Panc1 (cell line): ENCODE results near the gene SORCS1. TPM values are rescaled to one million over a fixed set of nuclear protein-coding genes. Genes with fewer than 3 reads are reported as not detected.

Source experiments
- ATAC-seq: fragments of 200-7000 bp; cut with Tn5 transposase; 2 replicates; pipeline ENCODE4 v1.9.1; 2020; ENCODE audit warnings: mild to moderate bottlenecking, moderate library complexity
- Bru-seq: library from RNA; stranded (reverse); fragments of 400-500 nt; gene quantifications from one replicate; lab custom pipeline; 2021; lab: Mats Ljungman, UMichigan
- BruChase-seq, 2 experiments: library from RNA; stranded (reverse); fragments of 400-500 nt; gene quantifications; one replicate each; lab custom pipeline; 2021; lab: Mats Ljungman, UMichigan
- BruUV-seq: library from RNA; stranded (reverse); fragments of 400-500 nt; replicated peaks from 2 replicates; lab custom pipeline; 2021; lab: Mats Ljungman, UMichigan
- CTCF ChIA-PET: fragments of 300-600 bp; sonication (Branson Sonifier 250); formaldehyde crosslinking; loops from one replicate; lab custom pipeline; 2022; ENCODE audit warnings: antibody characterized with exemption; lab: Charles Lee
- POLR2A ChIA-PET: fragments of 300-600 bp; sonication (Branson Sonifier 250); formaldehyde crosslinking; loops from one replicate; lab custom pipeline; 2022; ENCODE audit warnings: antibody characterized with exemption; lab: Charles Lee
- DNase-seq: peaks from one replicate; pipeline ENCODE4 v3.0.0-alpha.2; 2010; ENCODE audit warnings: low read depth, low spot score
- H3K27ac ChIP-seq: 2 replicates; pipeline ENCODE4 v1.5.1; 2011; ENCODE audit warnings: mild to moderate bottlenecking, low read length, inconsistent platforms
- H3K27me3 ChIP-seq: fragments of 200-500 bp; sonication (Bioruptor generic); 2 replicates; pipeline ENCODE4 v1.6.0; 2014; ENCODE audit warnings: low read length, inconsistent platforms; ENCODE audit not compliant: control insufficient read depth, insufficient read depth
- H3K36me3 ChIP-seq: fragments of 200-500 bp; sonication (Bioruptor generic); 2 replicates; pipeline ENCODE4 v1.5.1; 2014; ENCODE audit warnings: inconsistent platforms, mild to moderate bottlenecking, low read length, moderate library complexity; ENCODE audit not compliant: control insufficient read depth, insufficient read depth
- H3K4me1 ChIP-seq: 2 replicates; pipeline ENCODE4 v1.5.1; 2011; ENCODE audit warnings: inconsistent platforms, mild to moderate bottlenecking, low read length, moderate library complexity; ENCODE audit not compliant: control insufficient read depth, insufficient read depth
- H3K4me3 ChIP-seq, 2 experiments: 2 replicates each; pipeline ENCODE4 v1.5.1; 2011 to 2012; ENCODE audit warnings: low read depth in 2 of 2, low read length in 2 of 2, mild to moderate bottlenecking in 2 of 2, inconsistent platforms in 1 of 2, moderate library complexity in 1 of 2
- H3K9me3 ChIP-seq: fragments of 200-500 bp; sonication (Bioruptor generic); 2 replicates; pipeline ENCODE4 v1.5.1; 2014; ENCODE audit warnings: low read depth, mild to moderate bottlenecking, inconsistent platforms, low read length, moderate library complexity; ENCODE audit not compliant: control insufficient read depth, insufficient read depth
- CTCF ChIP-seq: fragments of 450-650 bp; IDR thresholded peaks from 2 replicates; pipeline ENCODE4 v1.5.1; 2017; ENCODE audit warnings: mild to moderate bottlenecking
- POLR2AphosphoS5 ChIP-seq: IDR thresholded peaks from 2 replicates; pipeline ENCODE4 v1.6.1; 2012; ENCODE audit warnings: mild to moderate bottlenecking, low read depth, low read length, moderate library complexity
- REST ChIP-seq, 2 experiments: IDR thresholded peaks; 2 replicates each; pipeline ENCODE4 v1.6.1; 2011 to 2012; ENCODE audit warnings: low read depth in 2 of 2, control low read depth in 1 of 2, low read length in 1 of 2, mild to moderate bottlenecking in 1 of 2, moderate library complexity in 1 of 2; ENCODE audit not compliant: insufficient read depth in 1 of 2
- SIN3A ChIP-seq: IDR thresholded peaks from 2 replicates; pipeline ENCODE4 v1.6.1; 2012; ENCODE audit warnings: low read depth, mild to moderate bottlenecking, low read length, moderate library complexity, borderline replicate concordance; ENCODE audit not compliant: insufficient read depth
- TCF7L2 ChIP-seq: IDR thresholded peaks from 2 replicates; pipeline ENCODE4 v1.6.1; 2011; ENCODE audit warnings: mild to moderate bottlenecking, low read depth, low read length, inconsistent platforms
- in situ Hi-C: cut with HindIII; loops from 2 replicates; pipeline ENCODE4 v1.10.0; 2016; ENCODE audit warnings: low sequenced_read_pairs, low pct_unique_long_range_greater_than_20kb
- intact Hi-C: fragments of 100-400 bp; cut with micrococcal nuclease; formaldehyde crosslinking; loops from one replicate; pipeline ENCODE4 v1.10.0; 2022; ENCODE audit not compliant: unreplicated experiment
- long read RNA-seq: library from polyadenylated mRNA; unstranded; transcript quantifications from one replicate; pipeline ENCODE4 v2.0.0, GENCODE V29; 2021; ENCODE audit not compliant: unreplicated experiment
- polyA plus RNA-seq: library from polyadenylated mRNA; unstranded; fragments of >200 nt; gene quantifications from one replicate; pipeline ENCODE4 v1.2.1, GENCODE V29; 2012; ENCODE audit warnings: missing spikeins; ENCODE audit not compliant: insufficient read length
- total RNA-seq: library from RNA; stranded (reverse); gene quantifications from one replicate; pipeline ENCODE4 v1.2.1, GENCODE V29; 2021; ENCODE audit not compliant: unreplicated experiment

SORCS1 gene
- not detected for total RNA-seq
- not detected for polyA plus RNA-seq
- percentile 0 among the genes with signal in this experiment for Bru-seq, nascent RNA
- percentile 0 among the genes with signal in this experiment for BruChase-seq, experiment 1, labeled RNA remaining after a 2-hour chase
- BruChase-seq, experiment 2, labeled RNA remaining after a 6-hour chase = percentile 1 among the genes with signal in this experiment
- long read RNA-seq = 0 reads

GRCh38 chr10:107163881-107164861, at the start of gene SORCS1:
Gene SORCS1, minus strand, starts transcription at chr10:107164706.
- POLR2A ChIA-PET = no interaction called here
- in situ Hi-C loops (no loop called here), intact Hi-C loops (no loop called here)
- ATAC-seq (no peak), DNase-seq (no peak)
- no peaks in the 10 kb centered on the region for H3K36me3 ChIP-seq
- no TSS peak for BruUV-seq
- no peaks in the 10 kb centered on the region for H3K4me1 ChIP-seq
- no peaks in the 10 kb centered on the region for H3K27me3 ChIP-seq
- TF ChIP-seq TCF7L2 (no peak), REST (IDR thresholded peaks at IDR 0.05; ENCODE audit: insufficient read depth in 1 of 2, low read depth in 2 of 2, low read length in 1 of 2) (no peak), CTCF (no peak), POLR2AphosphoS5 (no peak), SIN3A (no peak)
- CTCF ChIA-PET = no interaction called here
- H3K27ac ChIP-seq = no peak within 1 kb of the TSS
- no peaks in the 10 kb centered on the region; the same call in 1 of the 2 replicates for H3K9me3 ChIP-seq
- peak within 1 kb of the TSS in 1 of 2 experiments; percentile 2; a peak in 1 of 4 replicates for H3K4me3 ChIP-seq

- no peaks in the 10 kb centered on the region for H3K4me1 ChIP-seq
- ATAC-seq (no peak), DNase-seq (no peak)
- H3K27me3 ChIP-seq = no peaks in the 10 kb centered on the region
- POLR2A ChIA-PET = no interaction called here
- intact Hi-C loops = no loop called here
- H3K9me3 ChIP-seq = no peaks in the 10 kb centered on the region
- BruUV-seq = no TSS peak
- in situ Hi-C loops = no loop called here
- H3K36me3 ChIP-seq = no peaks in the 10 kb centered on the region
- CTCF ChIA-PET = no interaction called here
- no peak overlapping the region for H3K4me3 ChIP-seq
- TF ChIP-seq CTCF = no peak
- TF ChIP-seq REST (IDR thresholded peaks at IDR 0.05; ENCODE audit: insufficient read depth in 1 of 2, low read depth in 2 of 2, low read length in 1 of 2) = no peak
- no peak for TF ChIP-seq TCF7L2
- H3K27ac ChIP-seq = no peak overlapping the region
These were observed 49.8 kb upstream of the SORCS1 start for GRCh38 chr10:107214261-107214660.
